GM19035 (cell line): ENCODE data around the gene SLC4A3.

ENCODE experiments used
- ATAC-seq: cut with Tn5 transposase; IDR thresholded peaks from one replicate; pipeline ENCODE4 v1.9.1; 2021; ENCODE audit not compliant: unreplicated experiment

Gene SLC4A3

GRCh38 chr2:219631406-219631891 lies 4.0 kb downstream of the SLC4A3 start:
- ATAC-seq = no peak

GRCh38 chr2:219631904-219632759 lies 4.7 kb downstream of the SLC4A3 start:
- ATAC-seq = no peak

GRCh38 chr2:219632760-219633105 lies 5.3 kb downstream of the SLC4A3 start:
- no peak for ATAC-seq

GRCh38 chr2:219633276-219634065 lies 6.0 kb downstream of the SLC4A3 start:
- no peak for ATAC-seq

GRCh38 chr2:219634171-219634940 lies 6.9 kb downstream of the SLC4A3 start:
- ATAC-seq = no peak

GRCh38 chr2:219634951-219635751 lies 7.7 kb downstream of the SLC4A3 start:
- no peak for ATAC-seq

- ATAC-seq = no peak
Observed at GRCh38 chr2:219636144-219636915, 8.9 kb downstream of the SLC4A3 start.

- ATAC-seq = no peak
Observed at GRCh38 chr2:219636941-219637841, 9.8 kb downstream of the SLC4A3 start.

- ATAC-seq = no peak
Observed at GRCh38 chr2:219637842-219638185, 10.4 kb downstream of the SLC4A3 start.

- ATAC-seq = no peak
Observed at GRCh38 chr2:219638217-219638947, 11.0 kb downstream of the SLC4A3 start.

GRCh38 chr2:219638948-219639755 lies 11.7 kb downstream of the SLC4A3 start:
- ATAC-seq = no peak

- ATAC-seq = no peak
Observed at GRCh38 chr2:219641390-219642068, 14.1 kb downstream of the SLC4A3 start.

- no peak for ATAC-seq
Observed at GRCh38 chr2:219642069-219642454, 14.6 kb downstream of the SLC4A3 start.

GRCh38 chr2:219642465-219643083 lies 15.1 kb downstream of the SLC4A3 start:
- ATAC-seq = peak; percentile 98

GRCh38 chr2:219643084-219643473 lies 15.6 kb downstream of the SLC4A3 start:
- no peak for ATAC-seq

- ATAC-seq = no peak
Observed at GRCh38 chr2:219643788-219644398, 16.5 kb downstream of the SLC4A3 start.
